IPS-15b (cell line): ENCODE results near the gene RASGRP2.

Experiments
- H3K27me3 ChIP-seq: one replicate; pipeline ENCODE4 v1.6.1; 2013; ENCODE audit warnings: low read length; ENCODE audit not compliant: control insufficient read depth, insufficient read depth
- H3K36me3 ChIP-seq: one replicate; pipeline ENCODE4 v1.6.1; 2013; ENCODE audit warnings: low read length; ENCODE audit not compliant: control insufficient read depth, insufficient read depth
- H3K4me1 ChIP-seq: one replicate; pipeline ENCODE4 v1.6.1; 2013; ENCODE audit warnings: mild to moderate bottlenecking, low read length; ENCODE audit not compliant: control insufficient read depth, insufficient read depth
- H3K4me3 ChIP-seq: one replicate; pipeline ENCODE4 v1.5.1; 2013; ENCODE audit warnings: low read depth, low read length
- H3K9ac ChIP-seq: one replicate; pipeline ENCODE4 v1.6.1; 2013; ENCODE audit warnings: low read depth, mild to moderate bottlenecking, low read length
- H3K9me3 ChIP-seq: one replicate; pipeline ENCODE4 v1.6.1; 2013; ENCODE audit warnings: mild to moderate bottlenecking, low read length; ENCODE audit not compliant: control insufficient read depth, insufficient read depth

Gene RASGRP2

DNA sequence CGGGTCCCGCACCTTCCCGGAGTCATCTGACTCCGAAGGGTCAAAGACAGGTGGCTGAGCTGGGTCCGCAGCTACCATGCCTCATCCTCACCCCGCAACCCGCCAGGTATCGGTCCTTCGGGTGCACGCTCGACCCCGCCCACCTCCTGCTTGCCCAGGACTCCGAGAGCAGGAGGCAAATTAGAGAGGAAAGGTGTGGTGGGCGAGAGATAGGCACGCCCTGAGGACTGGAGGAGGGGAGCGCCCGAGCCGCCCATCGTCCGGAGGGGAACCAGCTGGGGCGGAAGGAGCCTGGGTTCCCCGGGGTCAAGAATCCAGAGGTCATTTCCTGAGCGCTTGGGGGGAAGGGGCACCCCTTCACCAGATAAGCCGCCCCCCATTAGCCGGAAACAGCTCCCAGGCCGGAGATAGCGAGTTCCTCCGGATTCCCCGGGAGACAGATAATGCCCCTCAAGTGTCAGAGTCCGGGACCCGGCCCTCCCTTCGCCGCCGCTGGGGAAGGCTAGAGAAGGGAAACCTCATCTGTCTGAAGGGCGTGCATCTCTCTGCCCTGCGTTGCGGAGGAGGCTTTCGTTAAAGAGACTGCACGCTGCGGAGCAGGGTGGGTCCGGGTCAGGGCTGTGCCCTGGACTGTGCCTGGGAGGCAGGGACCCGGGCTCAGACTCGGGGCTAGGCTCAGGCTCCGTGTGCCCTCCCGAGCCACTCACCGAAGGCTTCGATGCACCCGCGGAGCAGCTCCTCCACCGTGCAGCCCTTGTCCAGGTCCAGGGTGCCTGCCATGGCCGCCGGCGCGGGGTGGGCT lies 1.7 kb downstream of the RASGRP2 start:
- Histone ChIP-seq H3K4me1 (peaks cover 7% of the 10 kb centered on the region), H3K36me3 (no peaks in the 10 kb centered on the region), H3K9ac (peak overlapping the region; percentile 73), H3K4me3 (peak overlapping the region; percentile 84), H3K9me3 (no peaks in the 10 kb centered on the region), H3K27me3 (peaks cover 5% of the 10 kb centered on the region)

DNA sequence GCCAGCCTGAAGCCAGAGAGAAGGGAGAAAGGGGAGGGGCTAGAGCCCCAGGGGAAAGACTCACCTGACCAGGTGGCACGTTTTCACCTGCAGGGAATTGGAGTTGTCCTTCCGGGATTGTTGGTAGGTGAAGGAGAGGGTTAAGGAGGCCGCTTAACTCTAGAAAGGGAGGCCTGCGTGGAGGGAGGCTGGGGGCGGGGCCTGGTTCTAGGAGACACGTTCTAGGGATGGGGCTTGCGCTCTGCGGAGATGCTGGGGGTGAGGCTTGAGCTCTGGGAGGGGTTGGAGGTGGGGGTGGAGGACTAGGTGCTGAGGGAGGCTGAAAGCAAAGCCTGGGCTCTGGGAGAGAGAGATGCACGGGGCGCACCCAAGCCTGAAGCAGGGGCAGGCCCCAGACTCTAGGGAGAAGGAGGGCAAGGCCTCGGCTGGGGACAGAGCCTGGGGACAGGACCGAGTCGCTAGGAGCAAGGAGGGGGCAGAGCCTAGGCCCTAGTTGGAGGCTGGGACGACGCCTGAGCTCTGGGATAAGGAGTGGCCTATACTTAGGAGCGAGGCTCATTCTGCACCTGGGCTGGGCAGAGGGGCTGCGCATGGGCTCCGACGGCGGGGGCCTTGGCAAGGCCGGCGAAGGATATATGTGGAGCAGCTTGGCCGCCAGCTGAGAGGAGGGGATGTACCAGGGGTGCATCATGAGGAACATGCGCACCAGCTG lies 2.4 kb downstream of the RASGRP2 start:
- Histone ChIP-seq H3K4me3 (peak overlapping the region; percentile 84), H3K36me3 (peaks cover 6% of the 10 kb centered on the region), H3K4me1 (peaks cover 7% of the 10 kb centered on the region), H3K9me3 (no peaks in the 10 kb centered on the region), H3K9ac (no peak overlapping the region), H3K27me3 (peaks cover 5% of the 10 kb centered on the region)

DNA sequence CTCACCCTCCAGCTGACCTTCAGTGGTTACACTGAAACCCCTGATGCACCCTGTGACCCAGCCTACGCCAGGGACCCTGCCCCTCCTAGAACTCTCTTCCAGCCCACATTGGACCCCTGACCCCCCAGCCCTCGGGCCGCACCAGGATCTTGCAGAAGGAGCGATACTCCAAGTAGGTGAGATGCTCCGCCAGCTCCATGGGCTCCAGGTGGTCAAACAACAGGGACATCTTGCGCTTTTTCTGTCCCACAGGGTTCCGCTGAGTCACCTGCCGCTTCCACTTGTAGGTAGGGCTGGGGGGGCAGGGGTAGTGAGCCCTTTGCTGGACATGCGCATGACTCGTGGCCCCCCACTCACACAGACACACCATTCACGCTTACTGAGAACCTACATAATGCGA lies 4.1 kb downstream of the RASGRP2 start:
- Histone ChIP-seq H3K4me1 (peaks cover 7% of the 10 kb centered on the region), H3K27me3 (peaks cover 5% of the 10 kb centered on the region), H3K36me3 (peaks cover 17% of the 10 kb centered on the region), H3K4me3 (no peak overlapping the region), H3K9ac (no peak overlapping the region), H3K9me3 (no peaks in the 10 kb centered on the region)

DNA sequence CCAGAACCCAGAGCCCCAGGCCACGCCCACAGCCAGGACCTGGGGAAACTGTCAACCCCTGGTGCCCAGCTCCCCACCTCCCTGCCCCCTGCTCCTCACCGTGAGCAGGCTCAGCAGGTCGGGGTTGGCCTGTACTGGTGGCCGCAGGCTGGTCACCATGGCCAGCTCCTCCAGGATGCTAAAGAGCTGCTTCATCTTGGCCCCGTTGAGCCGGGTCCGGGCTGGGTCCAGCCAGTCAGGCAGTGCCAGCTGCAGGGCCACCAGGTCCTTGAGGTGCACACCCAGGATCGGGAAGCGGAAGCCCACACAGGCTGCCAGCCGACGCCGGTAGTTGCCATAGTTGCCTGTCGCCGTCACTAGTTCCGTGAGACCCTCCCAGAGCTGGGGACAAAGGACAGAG lies 7.3 kb downstream of the RASGRP2 start:
- Histone ChIP-seq H3K36me3 (peaks cover 21% of the 10 kb centered on the region), H3K4me3 (no peak overlapping the region), H3K27me3 (no peaks in the 10 kb centered on the region), H3K4me1 (peaks cover 7% of the 10 kb centered on the region), H3K9ac (no peak overlapping the region), H3K9me3 (no peaks in the 10 kb centered on the region)

DNA sequence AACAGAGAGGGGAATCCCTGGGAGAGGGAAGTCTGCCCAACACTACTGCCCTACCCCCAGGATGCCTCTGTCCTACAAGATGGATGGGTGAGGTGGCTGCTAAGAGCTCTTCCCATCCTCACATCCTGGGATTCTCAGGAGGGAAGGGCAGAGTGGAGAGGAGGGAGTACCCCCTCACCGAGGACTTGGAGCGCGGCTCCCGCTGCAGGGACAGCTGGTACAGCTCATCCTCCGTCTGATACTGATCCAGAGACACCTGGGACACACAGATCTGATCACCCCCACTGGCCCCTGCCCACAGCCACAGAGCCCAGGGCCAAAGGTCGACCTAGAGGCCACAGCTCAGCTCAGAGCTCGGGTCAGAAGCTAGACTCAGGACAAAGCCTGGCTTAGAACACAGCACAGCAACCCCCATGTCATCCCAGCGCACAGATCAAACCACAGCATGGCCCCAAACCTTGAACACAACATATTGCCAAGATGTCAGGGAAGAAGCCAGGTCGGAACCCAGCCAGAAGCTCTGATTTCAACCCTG lies 8.2 kb downstream of the RASGRP2 start:
- Histone ChIP-seq H3K4me3 (no peak overlapping the region), H3K36me3 (peaks cover 21% of the 10 kb centered on the region), H3K9me3 (no peaks in the 10 kb centered on the region), H3K9ac (no peak overlapping the region), H3K4me1 (peaks cover 7% of the 10 kb centered on the region), H3K27me3 (no peaks in the 10 kb centered on the region)

DNA sequence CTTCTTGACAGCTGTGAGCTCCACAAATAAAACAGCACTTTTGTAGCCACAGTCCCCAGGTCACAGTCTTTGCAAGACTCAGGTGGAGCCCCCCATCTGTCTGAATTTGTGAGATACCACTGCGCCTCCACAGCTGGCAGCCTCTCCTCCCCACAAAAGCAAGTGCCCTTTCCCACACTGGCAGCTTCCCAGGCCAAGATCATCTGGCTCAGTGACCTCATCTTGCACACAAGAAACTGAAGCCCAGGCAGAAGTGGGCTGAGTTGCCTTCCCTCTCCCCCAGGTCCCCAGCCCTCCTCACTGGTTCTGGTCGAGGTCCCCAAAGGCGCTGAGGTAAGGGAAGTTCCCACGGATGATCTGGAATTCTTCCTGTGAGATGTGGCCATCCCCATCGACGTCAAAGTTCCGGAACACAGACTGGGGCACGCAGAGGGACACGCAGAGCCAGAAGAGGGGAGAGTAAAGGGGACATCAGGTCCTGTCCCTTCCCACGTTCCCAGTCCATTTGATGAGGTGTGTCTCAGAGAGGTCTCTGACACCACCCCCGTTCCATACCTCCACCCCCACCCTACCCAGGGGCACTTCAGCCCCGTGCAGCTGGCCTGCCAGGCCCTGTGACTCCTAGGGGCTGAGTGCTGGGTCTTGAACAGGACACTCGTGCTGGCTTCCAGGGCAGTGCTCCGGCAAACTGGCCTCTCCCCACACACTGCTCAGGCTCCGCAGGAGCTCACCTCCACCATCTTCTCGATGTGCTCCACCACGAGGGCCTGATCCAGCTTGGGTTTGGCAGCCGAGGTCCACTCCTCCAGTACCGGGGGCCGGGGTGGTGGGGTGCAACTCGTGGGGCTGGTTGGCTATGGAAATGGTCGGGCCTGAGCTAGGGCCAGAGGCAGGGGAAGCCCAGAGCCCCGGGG lies 8.9 kb downstream of the RASGRP2 start:
- Histone ChIP-seq H3K9me3 (no peaks in the 10 kb centered on the region), H3K27me3 (no peaks in the 10 kb centered on the region), H3K9ac (no peak overlapping the region), H3K4me1 (peaks cover 7% of the 10 kb centered on the region), H3K36me3 (peaks cover 21% of the 10 kb centered on the region), H3K4me3 (no peak overlapping the region)

DNA sequence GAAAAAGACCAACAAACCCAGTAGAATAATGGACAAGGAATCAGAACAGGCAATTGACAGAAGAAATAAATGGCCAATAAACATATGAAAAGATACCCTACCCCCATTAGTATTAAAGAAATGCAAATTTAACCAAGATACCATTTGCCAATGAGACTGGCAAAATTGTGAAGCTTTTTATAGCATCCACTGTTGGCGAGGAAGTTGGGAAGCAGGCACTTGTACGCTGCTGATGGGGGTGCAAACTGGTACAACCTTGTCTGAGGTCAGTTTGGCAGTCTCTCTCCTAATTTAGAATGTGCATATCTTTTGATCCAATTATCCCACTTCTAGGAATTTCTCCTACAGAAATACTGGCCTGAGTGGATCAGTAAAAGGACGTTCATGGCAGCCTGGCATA lies 12.3 kb downstream of the RASGRP2 start:
- peaks cover 3% of the 10 kb centered on the region for H3K4me1 ChIP-seq
- peaks cover 16% of the 10 kb centered on the region for H3K36me3 ChIP-seq

DNA sequence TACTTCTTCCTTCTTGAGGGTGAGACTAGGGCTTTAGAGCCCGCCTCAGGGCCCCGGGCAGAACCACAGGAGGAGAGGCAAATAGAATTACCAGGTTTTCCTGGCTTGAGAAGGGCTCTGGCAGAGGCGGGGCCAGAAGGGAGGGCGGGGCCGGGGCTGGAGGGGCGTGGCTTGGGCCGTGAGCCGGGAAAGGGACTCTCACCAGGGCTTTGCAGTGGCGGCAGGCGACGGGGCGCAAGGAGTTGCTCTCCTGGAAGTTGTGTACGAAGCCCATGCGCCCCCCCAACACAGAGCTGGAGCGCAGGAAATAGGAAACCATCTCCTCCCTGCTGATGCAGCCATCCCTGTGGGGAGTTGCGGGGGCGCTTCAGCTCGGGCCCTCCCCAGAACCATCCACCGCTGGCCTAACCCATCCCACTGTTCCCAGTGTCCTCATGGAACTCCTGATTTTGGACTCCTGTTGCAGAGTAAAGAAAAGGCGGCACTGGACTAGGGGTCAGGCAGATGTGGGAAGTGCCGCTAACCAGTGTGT lies 14.0 kb downstream of the RASGRP2 start:
- H3K4me1 ChIP-seq: peaks cover 11% of the 10 kb centered on the region
- no peaks in the 10 kb centered on the region for H3K27me3 ChIP-seq
- no peaks in the 10 kb centered on the region for H3K9me3 ChIP-seq
- peaks cover 4% of the 10 kb centered on the region for H3K36me3 ChIP-seq
- no peak overlapping the region for H3K9ac ChIP-seq
- H3K4me3 ChIP-seq: peak overlapping the region; percentile 33

More for the DNA sequence above, 12.3 kb downstream of the RASGRP2 start:
- H3K4me3 ChIP-seq: no peak overlapping the region
- H3K27me3 ChIP-seq: no peaks in the 10 kb centered on the region
- H3K9ac ChIP-seq: no peak overlapping the region
- no peaks in the 10 kb centered on the region for H3K9me3 ChIP-seq

DNA sequence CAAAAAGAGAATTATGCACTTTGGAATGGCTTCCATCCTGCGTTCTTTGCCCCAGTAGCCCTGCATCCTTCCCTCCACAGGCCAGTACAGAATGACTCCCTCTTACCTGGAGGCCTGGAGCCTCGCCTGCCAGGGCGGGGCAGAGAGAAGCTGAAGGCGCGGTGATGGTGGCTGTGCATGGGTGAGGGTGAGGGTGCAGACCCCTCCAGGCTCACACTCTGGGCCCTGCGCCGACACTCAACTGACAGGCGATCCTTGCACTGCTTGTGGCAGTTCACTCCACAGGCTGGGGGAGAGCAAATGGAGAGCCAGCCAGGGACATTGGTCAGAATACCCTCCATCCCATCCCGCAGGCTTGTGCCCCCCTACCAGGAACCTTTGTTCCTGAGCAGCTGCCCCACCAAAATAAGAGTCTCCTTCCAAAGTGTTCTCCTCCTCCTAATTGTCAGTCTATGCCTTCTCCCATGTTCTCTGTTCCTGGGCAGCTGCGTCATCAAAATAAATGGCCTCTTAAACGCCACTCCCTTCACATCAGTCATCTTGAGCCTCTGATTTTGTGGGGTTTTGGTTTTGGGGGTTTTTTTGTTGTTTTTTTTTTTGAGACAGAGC lies 15.1 kb downstream of the RASGRP2 start:
- H3K9me3 ChIP-seq: no peaks in the 10 kb centered on the region
- peaks cover 4% of the 10 kb centered on the region for H3K27me3 ChIP-seq
- no peak overlapping the region for H3K9ac ChIP-seq
- H3K4me1 ChIP-seq: peaks cover 17% of the 10 kb centered on the region
- no peaks in the 10 kb centered on the region for H3K36me3 ChIP-seq
- no peak overlapping the region for H3K4me3 ChIP-seq

DNA sequence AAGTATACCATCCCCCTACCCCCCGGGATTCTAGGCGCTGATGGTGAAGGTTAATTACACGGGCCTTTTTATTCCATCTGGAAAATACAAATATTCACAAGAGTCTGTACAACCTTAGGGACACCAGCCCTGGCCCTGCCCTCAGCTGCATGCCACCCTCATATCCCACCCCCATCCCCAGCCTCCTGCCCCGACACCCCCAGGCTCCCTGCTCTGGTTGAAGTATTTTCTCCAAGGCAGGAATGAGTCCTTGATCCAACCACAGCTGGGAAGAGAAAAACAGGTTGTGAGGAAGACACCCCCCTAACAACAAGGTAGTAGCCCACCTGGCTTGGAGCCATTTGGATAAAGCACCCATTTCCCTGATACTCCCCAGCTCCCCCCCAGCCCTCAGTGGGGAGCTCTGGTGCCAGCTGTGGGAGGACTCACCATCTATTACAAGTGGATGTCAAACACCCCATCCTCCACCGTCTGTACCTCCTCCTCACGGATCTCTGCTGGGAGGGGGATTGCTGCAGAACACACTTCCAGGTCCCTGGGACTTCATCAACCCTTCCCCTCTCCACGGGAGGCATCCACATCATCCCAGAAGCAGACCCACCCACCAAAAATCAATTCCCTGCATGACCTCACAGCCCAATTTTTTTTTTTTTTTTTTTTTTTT lies 16.9 kb downstream of the RASGRP2 start:
- H3K27me3 ChIP-seq: peaks cover 9% of the 10 kb centered on the region
- no peak overlapping the region for H3K9ac ChIP-seq
- H3K9me3 ChIP-seq: no peaks in the 10 kb centered on the region
- no peaks in the 10 kb centered on the region for H3K36me3 ChIP-seq
- H3K4me1 ChIP-seq: peaks cover 17% of the 10 kb centered on the region
- H3K4me3 ChIP-seq: no peak overlapping the region
